Measurements from ENCODE around the gene NPAS3.

NPAS3 gene

DNA sequence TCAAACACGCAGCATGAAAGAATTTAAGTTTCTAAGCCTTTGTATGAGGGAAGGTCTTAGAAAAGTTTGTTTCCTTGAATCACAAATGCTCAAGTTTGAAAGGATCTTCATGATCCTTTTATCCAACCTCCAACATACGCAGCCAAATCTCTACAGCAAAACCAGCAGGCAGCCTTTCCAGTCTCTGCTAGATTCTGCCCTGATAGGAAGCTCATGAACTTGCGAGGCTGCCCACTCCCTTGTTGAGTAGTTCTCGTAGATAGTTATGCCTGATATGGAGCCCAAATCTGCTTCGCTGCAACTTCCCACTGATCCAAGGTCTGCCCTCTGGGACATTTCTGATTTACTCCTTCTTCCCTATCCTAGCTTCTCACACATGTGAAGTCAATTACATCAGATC lies 739.3 kb downstream of the NPAS3 start:
- FAIRE-seq (no peak), DNase-seq (ENCODE audit: insufficient read length, low spot score) (no peak)
- TF ChIP-seq PAX5 (IDR thresholded peaks at IDR 0.05; ENCODE audit: insufficient read depth, low read length, severe bottlenecking): no peak
- TF ChIP-seq TAF1 (IDR thresholded peaks at IDR 0.05; ENCODE audit: low read depth, low read length): no peak
- TF ChIP-seq POU2F2 (IDR thresholded peaks at IDR 0.05; ENCODE audit: low read depth, low read length): no peak
- TF ChIP-seq POLR2A (IDR thresholded peaks at IDR 0.05; ENCODE audit: low read depth, low read length): no peak
- no peak for TF ChIP-seq POLR2AphosphoS5 (IDR thresholded peaks at IDR 0.05; ENCODE audit: low read depth, low read length)
- no peak for TF ChIP-seq SPI1 (IDR thresholded peaks at IDR 0.05; ENCODE audit: low read depth, low read length)

- no peak for FAIRE-seq
- no peak for DNase-seq (ENCODE audit: insufficient read length, low spot score)
- no peak for TF ChIP-seq POU2F2 (IDR thresholded peaks at IDR 0.05; ENCODE audit: low read depth, low read length)
- no peak for TF ChIP-seq PAX5 (IDR thresholded peaks at IDR 0.05; ENCODE audit: insufficient read depth, low read length, severe bottlenecking)
- TF ChIP-seq TAF1 (IDR thresholded peaks at IDR 0.05; ENCODE audit: low read depth, low read length): no peak
- no peak for TF ChIP-seq POLR2AphosphoS5 (IDR thresholded peaks at IDR 0.05; ENCODE audit: low read depth, low read length)
- no peak for TF ChIP-seq POLR2A (IDR thresholded peaks at IDR 0.05; ENCODE audit: low read depth, low read length)
- TF ChIP-seq SPI1 (IDR thresholded peaks at IDR 0.05; ENCODE audit: low read depth, low read length): no peak
Measured at GRCh38 chr14:33679025-33679424, 740.3 kb downstream of the NPAS3 start.

DNA sequence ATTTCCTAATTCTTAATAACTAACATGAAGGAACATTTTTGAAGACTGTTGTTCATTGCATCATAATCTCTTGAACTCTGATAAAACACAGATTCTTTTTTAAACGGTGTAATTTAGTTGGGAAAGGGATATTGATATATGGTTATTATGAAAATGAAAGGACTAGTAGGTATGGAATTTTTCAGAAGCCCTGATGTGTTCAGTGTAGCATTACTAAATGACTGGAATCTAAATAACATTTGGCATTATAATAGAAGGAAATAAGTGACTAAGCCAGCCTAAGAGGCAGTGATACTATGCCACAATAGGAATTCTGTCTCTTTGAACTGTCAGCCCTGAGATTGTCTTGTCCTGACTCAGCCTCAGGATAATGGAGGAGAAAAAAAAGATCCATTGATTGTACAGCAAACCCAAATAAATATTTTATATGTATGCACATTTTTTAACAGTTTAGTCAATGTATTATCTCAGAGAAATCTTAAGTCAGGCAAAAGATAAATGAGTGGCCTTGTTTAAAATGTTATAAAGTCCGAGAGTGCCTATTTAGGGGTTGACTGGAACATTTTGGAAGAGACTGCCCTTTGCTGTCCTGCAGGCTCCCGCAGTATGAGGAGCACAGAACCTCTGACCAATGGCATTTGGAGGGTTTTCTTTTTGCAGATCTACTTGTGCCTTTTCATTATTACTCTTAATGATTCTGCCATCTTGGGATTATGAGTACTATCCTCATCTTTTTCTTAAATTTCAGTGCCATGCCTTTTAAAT lies 741.0 kb downstream of the NPAS3 start:
- TF ChIP-seq SPI1 (IDR thresholded peaks at IDR 0.05; ENCODE audit: low read depth, low read length) (no peak), POLR2AphosphoS5 (IDR thresholded peaks at IDR 0.05; ENCODE audit: low read depth, low read length) (no peak), POLR2A (IDR thresholded peaks at IDR 0.05; ENCODE audit: low read depth, low read length) (no peak), TAF1 (IDR thresholded peaks at IDR 0.05; ENCODE audit: low read depth, low read length) (no peak)
- DNase-seq (ENCODE audit: insufficient read length, low spot score) (no peak), FAIRE-seq (no peak)

GRCh38 chr14:33680873-33681272 lies 742.2 kb downstream of the NPAS3 start:
- FAIRE-seq: no peak
- no peak for TF ChIP-seq POLR2A (IDR thresholded peaks at IDR 0.05; ENCODE audit: low read depth, low read length)
- TF ChIP-seq PAX5 (IDR thresholded peaks at IDR 0.05; ENCODE audit: insufficient read depth, low read length, severe bottlenecking): no peak
- TF ChIP-seq POU2F2 (IDR thresholded peaks at IDR 0.05; ENCODE audit: low read depth, low read length): no peak
- TF ChIP-seq POLR2AphosphoS5 (IDR thresholded peaks at IDR 0.05; ENCODE audit: low read depth, low read length): no peak
- TF ChIP-seq SPI1 (IDR thresholded peaks at IDR 0.05; ENCODE audit: low read depth, low read length): no peak
- no peak for TF ChIP-seq TAF1 (IDR thresholded peaks at IDR 0.05; ENCODE audit: low read depth, low read length)
- no peak for DNase-seq (ENCODE audit: insufficient read length, low spot score)

DNA sequence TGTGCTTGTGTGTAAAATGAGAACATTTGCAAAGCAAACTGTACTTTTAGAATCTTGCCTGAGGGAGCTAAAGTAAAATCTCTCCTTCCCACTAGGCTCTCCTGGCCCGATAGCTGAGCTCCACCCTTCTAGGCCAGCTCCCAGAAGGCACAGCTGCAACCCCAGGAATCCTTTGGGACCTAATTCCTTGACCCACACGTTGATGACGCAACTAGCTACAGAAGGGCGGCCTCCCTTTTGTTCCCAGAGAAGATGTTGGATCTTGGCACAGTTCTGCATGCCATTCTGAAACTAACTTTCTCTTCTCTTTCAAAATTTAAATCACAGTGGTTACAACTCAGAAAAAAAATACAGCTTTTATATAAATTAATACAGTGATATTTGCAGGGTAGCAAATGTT lies 744.1 kb downstream of the NPAS3 start:
- DNase-seq (ENCODE audit: insufficient read length, low spot score) (no peak), FAIRE-seq (no peak)

GRCh38 chr14:33685026-33685425 lies 746.3 kb downstream of the NPAS3 start:
- no peak for TF ChIP-seq SPI1 (IDR thresholded peaks at IDR 0.05; ENCODE audit: low read depth, low read length)
- TF ChIP-seq POLR2A (IDR thresholded peaks at IDR 0.05; ENCODE audit: low read depth, low read length): no peak
- TF ChIP-seq POU2F2 (IDR thresholded peaks at IDR 0.05; ENCODE audit: low read depth, low read length): no peak
- no peak for TF ChIP-seq POLR2AphosphoS5 (IDR thresholded peaks at IDR 0.05; ENCODE audit: low read depth, low read length)
- TF ChIP-seq PAX5 (IDR thresholded peaks at IDR 0.05; ENCODE audit: insufficient read depth, low read length, severe bottlenecking): no peak
- no peak for TF ChIP-seq TAF1 (IDR thresholded peaks at IDR 0.05; ENCODE audit: low read depth, low read length)
- no peak for FAIRE-seq
- DNase-seq (ENCODE audit: insufficient read length, low spot score): no peak

More for the DNA sequence above, 744.1 kb downstream of the NPAS3 start:
- TF ChIP-seq POU2F2 (IDR thresholded peaks at IDR 0.05; ENCODE audit: low read depth, low read length): no peak
- no peak for TF ChIP-seq POLR2AphosphoS5 (IDR thresholded peaks at IDR 0.05; ENCODE audit: low read depth, low read length)
- no peak for TF ChIP-seq TAF1 (IDR thresholded peaks at IDR 0.05; ENCODE audit: low read depth, low read length)
- no peak for TF ChIP-seq POLR2A (IDR thresholded peaks at IDR 0.05; ENCODE audit: low read depth, low read length)
- no peak for TF ChIP-seq PAX5 (IDR thresholded peaks at IDR 0.05; ENCODE audit: insufficient read depth, low read length, severe bottlenecking)
- no peak for TF ChIP-seq SPI1 (IDR thresholded peaks at IDR 0.05; ENCODE audit: low read depth, low read length)

DNA sequence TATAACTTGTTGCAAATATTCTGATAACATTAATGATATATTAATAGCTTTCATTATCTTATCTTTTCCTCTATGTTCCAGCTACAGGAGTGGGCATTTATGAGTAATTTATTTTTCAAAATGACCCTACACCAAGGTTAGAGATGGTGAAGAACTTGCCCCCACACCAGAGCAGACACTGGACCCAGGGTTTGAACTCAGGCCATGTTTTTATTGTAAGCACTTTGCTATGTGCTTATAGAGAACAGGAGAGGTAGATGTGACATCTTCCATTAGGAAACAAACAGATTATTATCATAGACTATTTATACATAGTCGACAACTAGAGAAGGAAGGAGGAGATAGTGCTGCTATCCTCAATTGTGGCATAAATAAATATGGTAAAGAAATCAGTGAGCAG lies 747.0 kb downstream of the NPAS3 start:
- FAIRE-seq (no peak), DNase-seq (ENCODE audit: insufficient read length, low spot score) (no peak)
- TF ChIP-seq POLR2A (IDR thresholded peaks at IDR 0.05; ENCODE audit: low read depth, low read length) (no peak), SPI1 (IDR thresholded peaks at IDR 0.05; ENCODE audit: low read depth, low read length) (no peak), PAX5 (IDR thresholded peaks at IDR 0.05; ENCODE audit: insufficient read depth, low read length, severe bottlenecking) (no peak), POU2F2 (IDR thresholded peaks at IDR 0.05; ENCODE audit: low read depth, low read length) (no peak), POLR2AphosphoS5 (IDR thresholded peaks at IDR 0.05; ENCODE audit: low read depth, low read length) (no peak), TAF1 (IDR thresholded peaks at IDR 0.05; ENCODE audit: low read depth, low read length) (no peak)

DNA sequence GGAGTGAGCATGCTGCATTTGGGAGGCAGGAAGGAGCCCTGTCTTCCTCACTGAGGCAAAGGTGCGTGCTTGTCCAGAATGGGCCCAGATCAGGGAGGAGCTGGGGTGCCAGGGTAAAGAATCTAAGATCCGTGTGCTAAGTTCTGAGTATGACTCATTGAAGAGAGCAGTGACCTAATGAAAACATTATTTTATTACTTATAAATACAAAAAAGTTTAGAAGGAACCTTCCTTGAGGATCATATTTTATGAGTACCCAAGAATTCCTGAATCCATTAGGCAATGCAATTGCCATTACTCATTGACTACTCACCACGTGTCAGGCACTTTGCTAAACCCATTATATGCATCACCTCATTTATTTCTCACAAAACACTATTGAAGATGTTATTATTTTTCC lies 747.5 kb downstream of the NPAS3 start:
- DNase-seq (ENCODE audit: insufficient read length, low spot score) (no peak), FAIRE-seq (no peak)
- TF ChIP-seq TAF1 (IDR thresholded peaks at IDR 0.05; ENCODE audit: low read depth, low read length) (no peak), PAX5 (IDR thresholded peaks at IDR 0.05; ENCODE audit: insufficient read depth, low read length, severe bottlenecking) (no peak), SPI1 (IDR thresholded peaks at IDR 0.05; ENCODE audit: low read depth, low read length) (no peak), POU2F2 (IDR thresholded peaks at IDR 0.05; ENCODE audit: low read depth, low read length) (no peak), POLR2AphosphoS5 (IDR thresholded peaks at IDR 0.05; ENCODE audit: low read depth, low read length) (no peak), POLR2A (IDR thresholded peaks at IDR 0.05; ENCODE audit: low read depth, low read length) (no peak)

DNA sequence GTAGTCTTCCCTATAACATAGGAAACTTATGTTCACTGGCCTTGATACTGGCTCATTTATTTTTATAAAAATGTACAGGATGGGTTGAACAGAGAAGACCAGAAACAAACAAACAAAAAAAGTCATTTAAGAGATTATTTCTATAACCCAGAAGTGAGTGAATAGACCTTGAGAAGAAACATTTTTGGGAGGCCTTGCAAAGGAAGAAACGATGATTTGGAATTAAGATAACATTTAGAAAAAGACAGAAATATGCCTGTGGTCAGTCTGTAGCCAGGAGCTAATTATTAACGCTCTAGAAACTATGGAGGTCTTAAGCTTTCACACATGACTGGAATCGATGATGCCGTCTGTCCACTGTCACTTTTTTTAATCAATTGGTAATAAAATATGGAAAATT lies 748.2 kb downstream of the NPAS3 start:
- no peak for FAIRE-seq

DNA sequence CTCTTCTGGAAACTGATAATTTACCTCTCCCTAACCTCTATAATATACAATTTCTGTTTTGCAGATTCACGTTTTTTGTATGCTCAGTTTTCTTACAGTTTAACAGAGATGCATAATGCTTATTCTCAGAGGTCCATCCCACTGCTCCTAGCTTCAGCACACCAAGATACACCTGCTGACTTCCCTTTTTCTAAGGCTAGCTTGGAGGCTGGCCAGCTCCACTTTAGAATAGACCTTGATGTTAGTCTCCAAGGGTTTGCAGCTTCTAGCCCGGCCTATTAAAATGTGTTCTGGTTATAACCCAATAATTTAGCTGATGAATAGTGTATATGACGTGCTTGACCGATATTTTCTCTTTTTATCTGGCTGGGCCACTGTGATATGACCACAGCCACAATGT lies 751.0 kb downstream of the NPAS3 start:
- TF ChIP-seq POU2F2 (IDR thresholded peaks at IDR 0.05; ENCODE audit: low read depth, low read length) (no peak), POLR2AphosphoS5 (IDR thresholded peaks at IDR 0.05; ENCODE audit: low read depth, low read length) (no peak), PAX5 (IDR thresholded peaks at IDR 0.05; ENCODE audit: insufficient read depth, low read length, severe bottlenecking) (no peak), POLR2A (IDR thresholded peaks at IDR 0.05; ENCODE audit: low read depth, low read length) (no peak), SPI1 (IDR thresholded peaks at IDR 0.05; ENCODE audit: low read depth, low read length) (no peak), TAF1 (IDR thresholded peaks at IDR 0.05; ENCODE audit: low read depth, low read length) (no peak)
- FAIRE-seq (no peak), DNase-seq (ENCODE audit: insufficient read length, low spot score) (no peak)

More for the DNA sequence above, 748.2 kb downstream of the NPAS3 start:
- TF ChIP-seq SPI1 (IDR thresholded peaks at IDR 0.05; ENCODE audit: low read depth, low read length): no peak
- no peak for DNase-seq (ENCODE audit: insufficient read length, low spot score)
